ENCODE measurements around the gene TOMM20L. TPM values are rescaled to one million over a fixed set of nuclear protein-coding genes. Genes with fewer than 3 reads are reported as not detected.

The TOMM20L gene
- total and polyA plus RNA-seq, 10 donors, result 0.29 to 1.1 (median 0.95) TPM; not detected in 7

GRCh38 chr14:58397156-58397555 lies 1.4 kb downstream of the TOMM20L start:
- WGBS, 5 donors, result 96 to 97% (median 96%) methylated on average over 6 of the region's 6 CpGs
- no peaks in the 10 kb centered on the region for H3K27me3 ChIP-seq (replicated peaks in 1 of 7)
- H3K36me3 ChIP-seq, result no peaks in the 10 kb centered on the region
- H3K4me1 ChIP-seq, result peaks cover 0 to 19% (median 13%) of the 10 kb centered on the region in 6 donors
- intact Hi-C loops (cut with DNase I; ENCODE audit: low total_unique reads), result no loop called here
- no peak overlapping the region for H3K27ac ChIP-seq
- H3K9me3 ChIP-seq, result no peaks in the 10 kb centered on the region
- DNase-seq, result no peak
- TF ChIP-seq CTCF (IDR thresholded peaks at IDR 0.05 in 8 of 11, conservative IDR thresholded peaks at IDR 0.05 in 3 of 11) (no peak), POLR2A (IDR thresholded peaks at IDR 0.05) (no peak), POLR2AphosphoS5 (IDR thresholded peaks at IDR 0.05) (no peak)
- H3K4me3 ChIP-seq, result no peak overlapping the region

GRCh38 chr14:58398495-58398894 lies 2.8 kb downstream of the TOMM20L start:
- Histone ChIP-seq H3K27me3 (replicated peaks in 1 of 7) (no peaks in the 10 kb centered on the region), H3K4me3 (no peak overlapping the region), H3K4me1 (peaks cover 0 to 19% (median 13%) of the 10 kb centered on the region in 6 donors), H3K9me3 (no peaks in the 10 kb centered on the region), H3K27ac (no peak overlapping the region), H3K36me3 (no peaks in the 10 kb centered on the region)
- intact Hi-C loops (cut with DNase I; ENCODE audit: low total_unique reads), result no loop called here
- TF ChIP-seq POLR2AphosphoS5 (IDR thresholded peaks at IDR 0.05) (no peak), POLR2A (IDR thresholded peaks at IDR 0.05) (no peak), CTCF (IDR thresholded peaks at IDR 0.05 in 8 of 11, conservative IDR thresholded peaks at IDR 0.05 in 3 of 11) (no peak)
- DNase-seq, result no peak

DNA sequence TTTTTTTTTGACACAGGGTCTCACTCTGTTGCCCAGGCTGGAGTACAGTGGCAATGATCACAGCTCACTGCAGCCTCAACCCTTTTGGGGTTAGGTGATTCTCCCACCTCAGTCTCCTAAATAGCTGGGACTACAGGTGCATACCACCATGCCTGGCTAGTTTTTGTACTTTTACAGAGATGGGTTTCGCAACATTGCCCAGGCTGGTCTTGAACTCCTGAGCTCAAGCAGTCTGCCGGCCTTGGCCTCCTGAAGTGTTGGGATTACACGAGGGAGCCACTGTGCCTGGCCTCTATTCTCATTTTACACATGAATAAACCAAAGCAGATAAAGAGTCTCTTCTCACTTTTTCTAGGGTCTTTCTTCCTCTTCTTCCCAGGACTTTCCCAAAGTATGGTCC lies 3.2 kb downstream of the TOMM20L start:
- H3K4me1 ChIP-seq, result peaks cover 0 to 19% (median 13%) of the 10 kb centered on the region in 6 donors
- no peak overlapping the region for H3K4me3 ChIP-seq
- no peak for DNase-seq
- intact Hi-C loops (cut with DNase I; ENCODE audit: low total_unique reads), result no loop called here
- WGBS, 5 donors, result 88 to 97% (median 91%) methylated on average over 3 of the region's 3 CpGs
- H3K27ac ChIP-seq, result no peak overlapping the region
- H3K9me3 ChIP-seq, result no peaks in the 10 kb centered on the region
- H3K36me3 ChIP-seq, result no peaks in the 10 kb centered on the region
- H3K27me3 ChIP-seq (replicated peaks in 1 of 7), result no peaks in the 10 kb centered on the region
- no peak for TF ChIP-seq POLR2A (IDR thresholded peaks at IDR 0.05)
- TF ChIP-seq CTCF (IDR thresholded peaks at IDR 0.05 in 8 of 11, conservative IDR thresholded peaks at IDR 0.05 in 3 of 11), result no peak
- TF ChIP-seq POLR2AphosphoS5 (IDR thresholded peaks at IDR 0.05), result no peak

GRCh38 chr14:58401587-58401986 lies 5.9 kb downstream of the TOMM20L start:
- H3K36me3 ChIP-seq, result no peaks in the 10 kb centered on the region
- H3K4me1 ChIP-seq, result peaks cover 0 to 5% (median 2%) of the 10 kb centered on the region in 6 donors
- H3K27ac ChIP-seq, result no peak overlapping the region
- WGBS, 5 donors, result 80 to 88% (median 86%) methylated on average over 3 of the region's 3 CpGs
- intact Hi-C loops (cut with DNase I; ENCODE audit: low total_unique reads), result no loop called here
- DNase-seq, result no peak
- TF ChIP-seq POLR2A (IDR thresholded peaks at IDR 0.05), result no peak
- TF ChIP-seq CTCF (IDR thresholded peaks at IDR 0.05 in 8 of 11, conservative IDR thresholded peaks at IDR 0.05 in 3 of 11), result no peak
- no peak for TF ChIP-seq POLR2AphosphoS5 (IDR thresholded peaks at IDR 0.05)
- no peaks in the 10 kb centered on the region for H3K27me3 ChIP-seq (replicated peaks in 1 of 7)
- H3K4me3 ChIP-seq, result no peak overlapping the region
- no peaks in the 10 kb centered on the region for H3K9me3 ChIP-seq

Data from spleen (tissue), 11 donors.